Right lobe of liver (tissue), 4 donors: ENCODE results near the gene GRAP.
"Not testable (repeated sequence)": the region's sequence is repeated elsewhere in the genome, so short reads cannot be mapped to it uniquely, and the experiment has no call there.

ENCODE experiments used
- CTCF ChIP-seq, 4 donors: fragments of 200-600 bp in 3 of 4; fragments of 450-650 bp in 1 of 4; IDR thresholded peaks; one replicate each; pipeline versions ENCODE4 v1.5.1 to v1.8.0; 2016 to 2022; ENCODE audit warnings: antibody characterized with exemption in 4 of 4, mild to moderate bottlenecking in 2 of 4
- POLR2A ChIP-seq: fragments of 450-650 bp; IDR thresholded peaks from one replicate; pipeline ENCODE4 v1.6.1; 2017; ENCODE audit warnings: antibody characterized with exemption, mild to moderate bottlenecking
- donor health status: DM: no; HTN: no; CAD: no.
- donor health status: DM: no; HTN: no; CAD: no.
- donor health status: DM: no; HTN: yes; CAD: no.

GRCh38 chr17:19041871-19042270, 4.9 kb downstream of the GRAP start:
- not testable (repeated sequence) for TF ChIP-seq CTCF (IDR thresholded peaks at IDR 0.05); POLR2A
